ENCODE results near the gene PRICKLE1. TPM values are rescaled to one million over a fixed set of nuclear protein-coding genes. Genes with fewer than 3 reads are reported as not detected.

PRICKLE1 gene
- total and polyA plus RNA-seq, 2 of the 13 experiments (the other 11 are each of a cell fraction or from before 2014, with no cell fraction given): not detected

DNA sequence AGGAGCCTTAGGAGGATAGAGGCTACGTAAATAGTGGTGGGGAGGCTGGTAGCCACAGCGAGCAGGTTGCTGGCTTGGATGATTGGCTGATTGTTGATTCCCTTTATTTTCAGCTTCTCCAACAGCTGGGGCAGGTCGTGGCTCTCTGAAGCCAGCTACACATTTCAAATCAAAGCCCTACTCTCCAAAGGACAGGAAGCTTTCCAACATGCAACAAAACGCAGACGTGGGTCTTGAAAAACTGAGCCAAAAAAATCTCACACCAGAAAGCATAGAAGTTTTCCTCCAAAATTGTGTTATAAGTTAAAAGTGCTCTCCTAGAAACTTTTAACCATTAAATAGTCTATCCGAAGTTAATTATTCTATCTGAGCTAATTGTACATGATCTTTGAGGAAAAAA lies 37.6 kb upstream of the PRICKLE1 start (continued):
- TF ChIP-seq NFIB (CRISPR knock-in tag; IDR thresholded peaks at IDR 0.05; ENCODE audit: borderline replicate concordance) (no peak), FIP1L1 (IDR thresholded peaks at IDR 0.05; ENCODE audit: borderline replicate concordance, insufficient read depth, low read depth, low read length) (no peak), ZNF30 (CRISPR knock-in tag; IDR thresholded peaks at IDR 0.05) (no peak)
- TF ChIP-seq, protein P1, sequence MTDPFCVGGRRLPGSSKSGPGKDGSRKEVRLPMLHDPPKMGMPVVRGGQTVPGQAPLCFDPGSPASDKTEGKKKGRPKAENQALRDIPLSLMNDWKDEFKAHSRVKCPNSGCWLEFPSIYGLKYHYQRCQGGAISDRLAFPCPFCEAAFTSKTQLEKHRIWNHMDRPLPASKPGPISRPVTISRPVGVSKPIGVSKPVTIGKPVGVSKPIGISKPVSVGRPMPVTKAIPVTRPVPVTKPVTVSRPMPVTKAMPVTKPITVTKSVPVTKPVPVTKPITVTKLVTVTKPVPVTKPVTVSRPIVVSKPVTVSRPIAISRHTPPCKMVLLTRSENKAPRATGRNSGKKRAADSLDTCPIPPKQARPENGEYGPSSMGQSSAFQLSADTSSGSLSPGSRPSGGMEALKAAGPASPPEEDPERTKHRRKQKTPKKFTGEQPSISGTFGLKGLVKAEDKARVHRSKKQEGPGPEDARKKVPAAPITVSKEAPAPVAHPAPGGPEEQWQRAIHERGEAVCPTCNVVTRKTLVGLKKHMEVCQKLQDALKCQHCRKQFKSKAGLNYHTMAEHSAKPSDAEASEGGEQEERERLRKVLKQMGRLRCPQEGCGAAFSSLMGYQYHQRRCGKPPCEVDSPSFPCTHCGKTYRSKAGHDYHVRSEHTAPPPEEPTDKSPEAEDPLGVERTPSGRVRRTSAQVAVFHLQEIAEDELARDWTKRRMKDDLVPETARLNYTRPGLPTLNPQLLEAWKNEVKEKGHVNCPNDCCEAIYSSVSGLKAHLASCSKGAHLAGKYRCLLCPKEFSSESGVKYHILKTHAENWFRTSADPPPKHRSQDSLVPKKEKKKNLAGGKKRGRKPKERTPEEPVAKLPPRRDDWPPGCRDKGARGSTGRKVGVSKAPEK (CRISPR knock-in tag; IDR thresholded peaks at IDR 0.05; ENCODE audit: borderline replicate concordance): no peak
- TF ChIP-seq, protein P2, sequence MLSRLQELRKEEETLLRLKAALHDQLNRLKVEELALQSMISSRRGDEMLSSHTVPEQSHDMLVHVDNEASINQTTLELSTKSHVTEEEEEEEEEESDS (CRISPR knock-in tag; IDR thresholded peaks at IDR 0.05; ENCODE audit: borderline replicate concordance): no peak

DNA sequence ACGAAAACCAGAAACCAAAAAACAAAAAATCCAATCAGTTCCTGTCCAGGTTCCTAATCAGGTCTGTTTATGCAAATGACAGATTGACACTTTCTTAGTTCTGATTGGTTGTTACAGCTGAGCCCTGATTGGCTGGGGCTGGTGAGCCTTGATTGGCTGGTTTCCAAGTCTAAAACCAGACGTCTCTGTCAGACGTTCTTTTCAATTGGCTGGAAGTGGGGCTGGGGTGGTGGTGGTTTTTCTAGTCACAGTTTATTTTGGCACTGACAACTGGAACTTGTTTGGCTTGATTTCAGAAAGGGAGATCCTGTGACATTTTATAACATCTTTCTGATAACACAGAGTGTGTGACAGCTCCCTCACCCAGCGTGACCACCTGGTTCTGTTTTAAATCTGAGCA lies 36.1 kb upstream of the PRICKLE1 start:
- FAIRE-seq (no peak), DNase-seq (ENCODE audit: low spot score) (no peak), ATAC-seq (no peak)
- H4K20me1 ChIP-seq (ENCODE audit: insufficient read depth, low read length): no peaks in the 10 kb centered on the region
- H3K27me3 ChIP-seq (ENCODE audit: control insufficient read depth in 1 of 2, insufficient read depth in 2 of 2, low read length in 2 of 2): no peaks in the 10 kb centered on the region
- intact Hi-C loops (cut with micrococcal nuclease; ENCODE audit: unreplicated experiment) (no loop called here), in situ Hi-C loops (cut with HindIII; ENCODE audit: extremely low pct_ligation_motif_present, low pct_unique_long_range_greater_than_20kb) (no loop called here)
- no TSS peak for BruUV-seq (replicated peaks)
- H3K9ac ChIP-seq (ENCODE audit: insufficient read depth, low read depth, low read length): no peak overlapping the region
- WGBS (ENCODE audit: low lambda C conversion rate): 0% methylated on average over 4 of the region's 4 CpGs
- ChIA-PET POLR2A (no interaction called here), CTCF (ENCODE audit: low intra/inter-chr PET ratio, low total read pairs) (no interaction called here)
- H2AFZ ChIP-seq (ENCODE audit: low read length): no peak overlapping the region
- H3K4me1 ChIP-seq (ENCODE audit: insufficient read depth, low read length): no peaks in the 10 kb centered on the region
- H3K4me3 ChIP-seq (replicated peaks in 1 of 3; ENCODE audit: insufficient read depth in 1 of 3, low read depth in 2 of 3, low read length in 3 of 3): no peak overlapping the region
- H3K27ac ChIP-seq (ENCODE audit: extremely low read length, insufficient read depth, low read length): no peak overlapping the region
- H3K36me3 ChIP-seq (replicated peaks in 1 of 2; ENCODE audit: control insufficient read depth in 1 of 2, insufficient read depth in 2 of 2, low read length in 2 of 2): no peaks in the 10 kb centered on the region
- no peaks in the 10 kb centered on the region for H3K79me2 ChIP-seq (ENCODE audit: insufficient read depth, low read length)
- no peak for TF ChIP-seq ZNF768 (CRISPR knock-in tag; IDR thresholded peaks at IDR 0.05)
- no peak for TF ChIP-seq RNF2 (conservative IDR thresholded peaks at IDR 0.05; ENCODE audit: low read depth)
- no peak for TF ChIP-seq FOXP1 (IDR thresholded peaks at IDR 0.05)
- no peak for TF ChIP-seq FOXP1 (CRISPR knock-in tag; IDR thresholded peaks at IDR 0.05)
- no peak for TF ChIP-seq ZNF775 (CRISPR knock-in tag; IDR thresholded peaks at IDR 0.05; ENCODE audit: borderline replicate concordance)
- no peak for TF ChIP-seq ZNF17 (CRISPR knock-in tag; IDR thresholded peaks at IDR 0.05)
- no peak for TF ChIP-seq ZNF720 (CRISPR knock-in tag; IDR thresholded peaks at IDR 0.05)
- no peak for TF ChIP-seq PTBP1 (IDR thresholded peaks at IDR 0.05; ENCODE audit: low read depth, low read length, poor library complexity, severe bottlenecking)
- TF ChIP-seq ZKSCAN5 (CRISPR knock-in tag; IDR thresholded peaks at IDR 0.05): no peak
- no peak for TF ChIP-seq TBX3 (IDR thresholded peaks at IDR 0.05; ENCODE audit: borderline replicate concordance)
- no peak for TF ChIP-seq ZNF296 (CRISPR knock-in tag; conservative IDR thresholded peaks at IDR 0.05)
- no peak for TF ChIP-seq ZMYM2 (CRISPR knock-in tag; IDR thresholded peaks at IDR 0.05)
- no peak for TF ChIP-seq JARID2 (CRISPR knock-in tag; IDR thresholded peaks at IDR 0.05; ENCODE audit: insufficient replicate concordance)
- TF ChIP-seq, protein P3, sequence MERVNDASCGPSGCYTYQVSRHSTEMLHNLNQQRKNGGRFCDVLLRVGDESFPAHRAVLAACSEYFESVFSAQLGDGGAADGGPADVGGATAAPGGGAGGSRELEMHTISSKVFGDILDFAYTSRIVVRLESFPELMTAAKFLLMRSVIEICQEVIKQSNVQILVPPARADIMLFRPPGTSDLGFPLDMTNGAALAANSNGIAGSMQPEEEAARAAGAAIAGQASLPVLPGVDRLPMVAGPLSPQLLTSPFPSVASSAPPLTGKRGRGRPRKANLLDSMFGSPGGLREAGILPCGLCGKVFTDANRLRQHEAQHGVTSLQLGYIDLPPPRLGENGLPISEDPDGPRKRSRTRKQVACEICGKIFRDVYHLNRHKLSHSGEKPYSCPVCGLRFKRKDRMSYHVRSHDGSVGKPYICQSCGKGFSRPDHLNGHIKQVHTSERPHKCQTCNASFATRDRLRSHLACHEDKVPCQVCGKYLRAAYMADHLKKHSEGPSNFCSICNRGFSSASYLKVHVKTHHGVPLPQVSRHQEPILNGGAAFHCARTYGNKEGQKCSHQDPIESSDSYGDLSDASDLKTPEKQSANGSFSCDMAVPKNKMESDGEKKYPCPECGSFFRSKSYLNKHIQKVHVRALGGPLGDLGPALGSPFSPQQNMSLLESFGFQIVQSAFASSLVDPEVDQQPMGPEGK (CRISPR knock-in tag; IDR thresholded peaks at IDR 0.05): no peak
- no peak for TF ChIP-seq ZSCAN30 (CRISPR knock-in tag; IDR thresholded peaks at IDR 0.05)
- TF ChIP-seq ATM (IDR thresholded peaks at IDR 0.05; ENCODE audit: borderline replicate concordance): no peak
- H3K4me2 ChIP-seq (ENCODE audit: low read depth, low read length): no peak overlapping the region
- H3K9me3 ChIP-seq (ENCODE audit: low read length): no peaks in the 10 kb centered on the region
